SIG-M5 treated with dmso at 0.1 percent for 504 hours (cell line): ENCODE measurements around the gene SLC6A20.

Experiments used
- DNase-seq: peaks from one replicate; lab custom pipeline; 2025; ENCODE audit not compliant: unreplicated experiment; lab: John Stamatoyannopoulos, UW

SLC6A20 gene

DNA sequence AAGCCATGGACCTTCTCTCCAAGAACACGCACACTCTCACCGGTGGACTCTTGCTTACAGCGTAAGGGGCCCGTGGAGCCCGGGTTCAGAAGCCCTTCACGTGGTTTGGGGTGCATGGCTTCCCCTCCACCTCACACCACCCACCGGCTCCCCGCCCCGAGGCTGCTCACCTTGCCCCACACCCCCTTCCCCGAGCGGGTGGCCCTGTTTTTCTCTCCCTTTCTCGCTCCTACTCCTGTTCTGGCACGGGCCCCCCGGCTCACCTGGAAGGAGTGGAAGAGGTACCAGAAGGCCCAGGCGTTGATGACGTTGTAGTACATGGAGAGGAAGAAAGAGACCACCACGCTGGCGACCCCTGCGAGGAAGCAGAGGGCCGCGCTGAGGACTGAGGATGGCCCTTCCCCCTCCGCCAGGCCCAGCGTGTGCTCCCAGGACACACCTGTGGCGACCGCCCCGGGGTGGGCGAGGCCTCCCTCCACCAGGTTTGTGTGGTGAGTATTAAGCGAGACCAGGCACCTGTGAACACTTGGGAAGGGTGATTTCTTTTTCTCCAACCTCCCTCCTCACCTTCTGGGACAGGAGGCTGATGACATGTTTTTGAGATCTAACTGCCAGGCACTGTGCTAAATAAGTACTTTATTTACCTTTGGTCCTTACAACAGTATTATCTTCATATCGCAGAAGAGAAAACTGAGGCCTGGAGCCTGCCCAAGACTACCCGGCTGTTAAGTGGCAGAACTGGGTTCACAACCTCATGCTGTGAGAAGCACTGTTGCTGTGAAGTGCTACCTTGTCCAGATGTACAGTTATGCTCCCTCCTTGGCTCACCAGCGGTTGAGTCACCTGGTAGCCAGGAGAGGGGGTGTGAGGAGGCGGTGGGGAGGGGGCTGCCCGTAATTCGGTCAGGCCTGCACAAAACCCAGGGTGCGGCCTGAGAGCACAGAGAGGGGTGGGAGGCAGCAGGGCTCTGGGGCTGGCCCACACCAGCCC, 16.3 kb downstream of the SLC6A20 start:
- no peak for DNase-seq

DNA sequence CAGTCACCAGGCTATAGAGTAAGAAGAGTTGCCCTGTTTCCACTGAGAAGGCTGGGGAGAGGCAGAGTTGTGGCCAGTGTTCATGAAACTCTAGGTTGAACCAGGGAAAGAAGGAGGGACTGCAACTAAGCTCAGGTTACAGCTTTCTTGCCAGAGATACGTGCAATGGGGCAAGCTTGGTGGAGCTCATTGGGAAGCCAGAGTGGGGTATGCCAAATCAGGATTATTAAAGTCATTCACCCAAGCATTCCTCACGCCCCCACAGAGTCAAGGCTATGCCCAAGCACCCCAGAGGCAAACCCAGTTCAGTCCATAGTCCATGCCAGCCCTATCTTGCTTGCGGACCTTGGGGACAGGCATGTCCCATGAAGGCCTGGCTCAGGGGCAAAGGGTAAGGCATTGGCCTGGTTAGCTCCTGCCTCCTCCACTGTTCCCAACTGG, 17.6 kb downstream of the SLC6A20 start:
- no peak for DNase-seq

DNA sequence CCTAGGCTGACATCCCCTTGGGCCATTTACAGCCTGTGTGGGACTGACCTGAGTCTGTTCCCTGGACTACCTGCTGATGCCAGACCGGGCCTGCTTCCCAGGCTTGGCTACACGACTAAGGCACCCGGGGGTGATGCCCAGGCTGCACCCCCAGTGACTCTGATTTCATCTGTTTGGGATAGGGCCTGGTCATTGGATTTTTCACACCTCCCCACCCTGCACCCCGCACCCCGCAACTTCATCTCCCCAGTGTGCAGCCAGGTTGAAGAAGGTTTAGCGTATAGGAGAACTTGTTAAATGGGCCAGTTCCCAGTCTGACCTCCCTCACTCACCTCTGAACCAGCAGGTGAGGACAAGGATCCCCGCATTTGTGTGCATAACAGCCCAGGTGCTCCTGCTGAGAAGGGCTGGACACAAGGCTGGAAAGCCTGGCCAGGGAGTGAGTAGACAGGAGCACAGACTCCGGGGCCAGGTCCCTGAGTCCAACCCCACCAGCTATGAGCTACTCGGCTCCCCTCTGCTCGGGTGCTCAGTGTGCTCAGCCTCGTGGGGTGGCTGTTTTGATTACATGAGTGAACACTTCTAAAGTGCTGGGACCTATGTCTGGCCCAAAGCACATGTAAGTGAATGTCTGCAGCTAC, 18.5 kb downstream of the SLC6A20 start:
- DNase-seq, result no peak

DNA sequence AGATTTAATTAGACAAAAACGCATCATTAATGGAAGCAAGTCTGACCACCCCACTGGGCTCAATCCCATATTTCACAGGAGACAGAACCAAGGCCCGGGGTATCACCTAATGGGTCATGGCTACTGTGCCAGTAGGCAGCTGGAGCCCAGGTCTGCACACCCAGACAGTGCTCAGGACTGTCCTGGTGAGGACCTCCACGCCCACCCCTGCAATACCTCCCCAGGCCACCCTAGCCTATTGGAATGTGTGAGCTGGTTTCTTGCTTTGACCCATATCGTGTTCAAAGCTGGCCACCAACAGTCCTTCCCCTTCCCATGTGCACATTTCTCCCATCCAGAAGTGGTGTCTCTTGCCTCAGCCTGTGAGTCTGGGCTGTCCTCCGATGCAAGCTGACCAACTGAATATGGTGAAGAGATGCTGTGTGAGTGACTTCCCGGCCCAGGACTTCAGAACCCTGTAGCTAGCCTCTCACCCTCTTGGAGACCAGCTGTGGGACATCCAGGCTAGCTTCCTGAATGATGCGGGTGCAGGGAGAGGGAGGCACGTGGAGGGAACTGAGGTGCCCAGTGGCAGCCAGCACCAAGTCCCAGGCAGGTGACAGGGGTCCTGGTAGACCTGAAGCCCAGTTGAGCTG, 19.1 kb downstream of the SLC6A20 start:
- DNase-seq, result no peak

DNA sequence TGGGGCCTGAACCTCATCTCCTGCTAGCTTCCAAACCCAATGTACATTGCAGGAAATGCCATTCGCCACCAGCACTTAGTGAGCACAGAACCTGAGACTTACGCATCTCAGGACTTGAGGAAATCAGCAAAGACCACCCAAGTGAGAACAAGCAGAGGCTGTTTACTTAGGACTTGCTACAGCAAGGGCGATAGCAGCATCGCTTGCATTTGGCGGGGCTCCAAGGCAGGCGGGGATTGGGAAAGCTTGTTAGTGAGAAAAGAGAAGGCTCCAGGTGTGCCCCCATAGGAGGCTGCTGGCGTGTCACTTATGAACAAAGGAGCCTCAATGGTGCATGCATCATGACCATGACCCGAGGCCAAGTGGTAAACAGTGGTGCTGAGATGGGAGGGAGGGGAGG, 19.7 kb downstream of the SLC6A20 start:
- DNase-seq, result no peak

DNA sequence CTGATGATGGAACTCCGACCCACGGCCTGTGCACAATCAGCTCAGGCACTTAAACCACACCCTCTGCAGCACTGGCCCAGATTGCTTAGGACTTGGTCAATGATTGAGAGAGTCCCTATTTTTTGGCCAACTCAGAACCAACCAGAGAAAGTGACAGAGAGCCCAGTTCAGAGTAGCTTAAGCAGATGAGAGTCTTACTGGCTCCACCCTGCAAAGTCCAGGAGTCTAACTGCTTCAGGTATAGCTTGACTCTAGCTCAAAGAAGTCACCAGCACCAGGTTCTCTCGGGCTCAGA, 20.1 kb downstream of the SLC6A20 start:
- DNase-seq, result no peak

DNA sequence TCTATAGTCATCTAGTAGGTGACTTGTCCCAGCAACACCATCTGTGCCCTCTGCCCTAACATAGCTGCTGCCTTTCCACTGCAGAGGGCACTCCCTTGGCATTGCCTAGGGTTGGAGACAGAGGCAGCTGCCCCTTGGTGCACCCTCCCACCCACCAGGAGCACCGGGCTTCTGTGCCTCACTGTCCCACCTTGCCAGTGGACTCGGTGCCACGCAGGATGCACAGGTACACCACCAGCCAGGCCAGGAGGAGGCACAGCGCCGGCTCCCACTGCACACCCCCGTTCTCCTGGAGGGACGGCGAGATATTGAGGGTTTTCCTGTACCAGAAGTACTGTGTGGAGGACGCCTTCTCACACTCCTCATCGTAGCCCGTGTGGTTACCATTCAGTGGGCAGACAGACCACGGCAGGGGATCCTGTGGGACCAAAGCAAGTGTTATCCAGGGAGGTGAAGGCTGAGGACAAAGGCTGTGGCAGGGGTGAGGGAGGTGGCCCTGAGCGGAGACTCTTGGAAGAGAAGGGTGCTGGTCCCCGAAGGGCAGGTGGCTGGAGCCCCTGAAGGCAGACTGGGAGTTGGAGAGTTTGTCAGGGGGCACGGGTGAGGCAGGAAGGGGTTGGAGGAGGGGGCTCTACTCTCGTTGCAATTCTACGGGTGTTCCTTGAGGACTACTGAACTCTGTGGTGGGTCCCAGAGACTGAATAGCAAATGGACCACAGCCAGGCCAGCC, 20.6 kb downstream of the SLC6A20 start:
- no peak for DNase-seq

DNA sequence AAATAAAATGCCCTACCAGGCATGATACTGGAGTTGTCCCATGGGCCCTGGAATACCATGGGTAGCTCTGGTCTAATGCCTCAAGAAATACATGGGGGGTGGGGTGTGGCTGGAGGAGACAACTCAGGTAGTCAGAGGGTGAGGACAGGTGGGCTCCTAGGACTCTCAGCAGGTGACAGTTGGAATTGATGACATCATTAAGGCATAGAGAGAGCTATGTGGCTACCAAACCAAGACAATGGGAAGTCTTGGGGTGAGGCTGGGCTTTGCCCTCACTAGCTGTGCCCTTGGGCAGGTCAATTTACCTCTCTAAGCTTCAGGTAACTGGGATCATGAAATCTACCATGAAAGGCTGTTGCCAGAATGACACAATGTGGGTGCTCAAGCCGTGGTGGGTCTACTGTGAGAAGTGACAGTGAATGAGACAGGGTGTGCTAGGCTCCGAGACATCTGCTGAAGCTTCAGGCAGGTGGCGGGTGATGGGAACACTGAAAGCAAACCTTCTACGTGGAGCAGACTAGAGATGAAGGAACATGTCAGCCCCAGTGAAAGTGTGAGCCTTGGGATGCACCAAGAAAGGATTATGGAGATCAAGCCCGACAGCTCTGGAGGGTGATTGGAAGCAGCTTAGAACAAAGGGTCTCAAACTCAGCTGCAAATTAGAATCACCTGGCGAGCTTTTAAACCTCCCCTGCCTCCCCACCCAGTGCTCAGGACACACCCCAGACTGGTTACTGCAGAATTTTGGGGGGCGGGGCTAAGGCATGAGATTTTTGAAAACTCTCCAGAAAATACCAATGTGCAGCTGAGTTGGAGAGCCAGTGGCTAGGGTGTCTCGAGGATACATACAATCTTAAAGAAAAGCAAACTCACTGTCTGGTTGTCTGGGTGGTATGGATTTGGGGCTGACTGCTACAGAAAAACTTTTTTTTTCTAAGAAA, 21.5 kb downstream of the SLC6A20 start:
- no peak for DNase-seq

DNA sequence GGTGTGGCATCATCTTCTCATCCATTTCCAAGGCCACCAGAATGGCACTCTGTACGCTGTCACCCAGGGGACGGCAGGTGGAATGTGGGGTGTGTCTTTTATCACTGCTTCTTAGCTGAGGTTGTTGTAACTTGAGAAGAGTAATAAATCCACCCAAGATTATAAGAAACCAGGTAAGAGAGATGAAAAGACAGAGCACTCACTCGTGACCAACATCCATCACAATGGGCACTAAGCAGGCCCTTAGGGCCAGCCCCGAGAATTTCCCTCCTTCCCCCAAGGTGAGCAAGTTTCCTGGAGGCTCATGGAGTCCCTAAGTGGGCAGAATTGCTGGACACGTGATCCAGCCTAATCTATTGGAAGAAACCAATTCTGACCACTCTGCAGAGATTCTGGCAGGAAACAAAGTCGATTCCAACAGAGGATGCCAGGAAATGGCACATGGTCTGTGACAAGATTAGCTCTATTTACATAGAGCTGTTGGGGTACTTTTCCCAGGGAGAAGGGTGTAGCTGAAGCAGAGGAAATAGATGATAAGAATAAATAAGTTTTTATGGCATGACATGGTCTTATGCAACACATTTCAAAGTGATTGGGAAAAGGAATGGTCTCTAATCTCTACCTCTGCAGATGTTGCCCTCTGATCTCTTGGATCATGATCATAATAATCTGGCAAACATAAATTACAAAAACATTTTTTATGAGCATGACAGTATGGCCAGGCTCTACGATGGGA, 22.5 kb downstream of the SLC6A20 start:
- no peak for DNase-seq

DNA sequence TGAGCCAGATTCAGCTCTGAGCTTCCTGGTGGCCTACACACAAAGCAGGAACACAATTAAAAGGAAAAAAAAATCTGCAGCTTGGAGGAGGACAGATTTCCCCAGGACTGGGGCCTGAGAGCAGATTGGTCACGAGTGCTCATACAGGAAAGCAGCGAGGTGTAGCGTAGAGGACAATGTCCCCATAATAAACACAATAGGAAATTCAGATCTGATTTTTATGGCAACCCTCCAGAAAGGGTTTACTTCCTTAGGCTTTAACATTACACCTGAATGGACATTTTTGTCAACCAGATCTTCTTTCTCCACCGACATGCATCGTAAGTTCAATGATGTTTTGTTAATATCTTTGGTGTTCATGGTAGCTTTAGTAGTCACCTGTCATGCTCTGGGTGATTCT, 23.3 kb downstream of the SLC6A20 start:
- DNase-seq, result no peak

DNA sequence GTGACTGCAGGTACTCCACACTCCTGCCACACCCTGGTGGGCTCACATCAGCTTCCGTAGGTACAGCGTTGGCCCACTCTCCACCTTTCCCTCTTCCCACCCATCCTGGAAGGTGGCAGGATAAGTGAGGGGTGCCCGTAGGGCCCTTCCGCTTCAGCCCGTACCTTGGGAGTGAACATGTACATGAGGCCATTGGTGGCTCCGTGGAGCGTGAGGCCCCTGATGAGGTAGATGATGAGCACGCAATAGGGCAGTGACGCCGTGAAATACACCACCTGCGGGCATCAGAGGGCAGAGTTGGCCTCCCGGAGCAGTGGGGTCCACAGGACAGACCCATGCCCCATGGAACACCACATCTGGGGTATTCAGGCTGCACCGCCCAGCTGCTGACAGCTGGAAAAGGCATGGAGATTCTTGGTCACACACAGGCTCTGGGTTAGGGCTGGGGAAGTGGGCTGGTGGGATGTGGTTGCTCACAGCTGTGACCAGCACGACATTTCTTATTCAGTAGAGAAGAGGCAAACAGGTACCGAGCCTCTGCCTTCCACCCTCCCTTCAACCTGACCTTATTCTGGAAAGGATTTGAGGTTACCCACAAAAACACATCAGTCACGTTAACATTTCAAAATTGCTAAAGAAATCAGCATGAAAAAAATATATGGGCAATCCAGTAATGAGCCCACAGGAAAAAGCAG, 23.8 kb downstream of the SLC6A20 start:
- DNase-seq, result no peak

DNA sequence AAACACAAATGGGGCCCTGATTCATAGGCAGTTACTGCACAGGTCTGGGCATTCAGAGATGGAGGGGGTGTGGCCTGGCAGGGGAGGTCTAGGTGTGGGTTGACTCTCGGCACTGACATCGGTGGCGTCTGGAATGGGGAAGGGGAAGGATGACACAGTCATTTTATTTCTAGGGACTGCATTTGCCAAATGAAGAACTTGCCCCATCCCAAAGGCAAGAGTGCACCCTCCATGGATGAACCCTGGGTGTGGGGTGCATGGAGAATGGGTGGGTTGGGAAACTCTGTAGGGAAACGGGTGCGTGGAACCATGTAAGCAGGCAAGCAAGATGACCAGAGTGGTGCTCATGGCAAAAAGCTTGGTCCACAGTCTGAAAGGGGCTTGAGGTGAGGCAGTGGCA, 24.5 kb downstream of the SLC6A20 start:
- no peak for DNase-seq

DNA sequence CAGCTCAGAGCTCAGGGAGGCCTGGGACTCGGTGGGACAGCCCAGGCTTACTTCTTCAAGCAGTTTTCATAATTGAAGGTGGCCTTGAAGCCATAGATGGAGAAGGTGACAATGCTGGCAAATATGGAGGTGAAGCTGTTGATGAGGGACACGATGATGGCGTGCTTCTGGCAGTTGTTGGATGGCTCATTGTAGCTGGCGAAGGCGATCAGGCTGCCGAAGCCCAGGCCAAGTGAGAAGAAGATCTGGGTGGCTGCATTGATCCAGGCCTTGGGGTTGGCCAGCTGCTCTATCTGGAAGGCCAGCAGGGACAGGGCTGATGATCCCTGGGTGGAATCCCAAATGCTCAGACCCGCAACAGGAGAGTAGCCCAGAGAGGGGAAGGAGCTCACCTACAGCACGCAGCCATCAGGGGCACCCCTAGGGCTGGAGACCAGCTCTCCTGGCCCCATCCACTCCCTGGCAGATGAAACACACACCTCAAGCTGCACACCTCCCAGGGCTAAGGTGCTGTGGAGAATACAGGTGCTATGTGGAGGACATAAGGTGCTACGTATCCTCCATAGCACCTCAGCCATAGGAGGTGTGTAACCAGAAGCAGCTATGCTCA, 25.1 kb downstream of the SLC6A20 start:
- no peak for DNase-seq

DNA sequence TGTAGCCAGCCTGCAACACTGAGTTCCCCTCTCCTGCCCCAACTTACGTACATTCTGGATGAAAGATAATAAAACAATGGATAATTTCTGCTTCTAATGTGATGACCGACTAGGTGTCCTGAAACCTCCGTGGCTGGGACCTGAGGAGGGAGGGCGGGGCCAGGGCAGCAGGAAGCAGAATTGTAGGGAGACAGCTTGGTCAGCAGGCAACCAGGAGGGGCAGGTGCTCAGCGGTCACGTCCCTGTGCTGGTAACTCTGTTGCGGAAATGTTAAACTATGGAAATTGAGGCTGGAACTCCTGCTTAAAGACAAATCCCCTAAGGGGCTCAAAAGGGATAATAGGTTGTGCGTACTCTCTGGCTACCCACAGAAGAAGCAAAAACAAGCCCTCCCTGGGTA, 30.4 kb downstream of the SLC6A20 start:
- no peak for DNase-seq

DNA sequence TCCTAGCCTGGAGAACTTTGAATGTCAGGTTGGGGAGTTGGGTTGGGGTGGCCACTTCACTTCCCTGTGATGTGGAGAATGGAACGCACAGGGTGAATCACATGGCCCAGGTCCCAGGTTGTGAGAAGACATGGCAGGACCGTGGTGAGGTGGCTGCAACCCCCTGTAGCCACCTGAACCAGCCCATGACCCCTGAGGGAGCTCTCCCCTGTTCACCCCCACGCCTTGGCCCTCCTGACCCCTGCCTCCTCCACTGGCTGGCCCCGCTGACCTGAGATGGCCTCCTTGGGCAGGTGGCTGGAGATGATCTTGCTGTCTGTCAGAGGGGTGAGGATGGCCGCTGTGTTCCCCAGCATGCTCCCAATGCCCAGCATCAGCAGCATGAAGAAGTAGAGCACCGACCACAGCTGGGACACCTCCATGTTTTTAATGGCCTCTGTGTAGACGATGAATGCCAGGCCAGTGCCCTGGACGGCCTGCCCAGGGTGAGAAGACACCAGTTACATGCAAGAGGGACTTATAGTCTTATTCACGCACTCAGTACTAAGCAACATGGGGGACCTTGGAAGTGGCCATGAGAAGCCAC, 31.0 kb downstream of the SLC6A20 start:
- DNase-seq, result no peak

DNA sequence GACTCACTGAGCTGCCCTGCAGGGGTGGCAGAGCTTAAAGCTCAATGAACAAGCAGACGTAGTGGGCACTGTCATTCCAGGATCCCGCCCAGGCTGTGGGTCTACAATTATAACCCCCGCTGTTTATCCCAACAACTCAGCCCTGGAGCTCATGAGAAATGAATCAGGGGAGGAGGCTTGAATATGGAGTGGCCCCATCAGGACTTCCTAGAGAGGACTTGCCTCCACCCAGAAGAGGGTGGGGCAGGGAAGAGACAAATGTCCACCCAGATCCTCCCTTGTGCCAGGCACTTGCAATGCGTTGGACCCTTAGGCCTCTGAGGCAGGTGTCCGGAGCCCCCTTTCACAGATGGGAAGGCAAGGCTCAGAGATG, 33.0 kb downstream of the SLC6A20 start:
- no peak for DNase-seq

DNA sequence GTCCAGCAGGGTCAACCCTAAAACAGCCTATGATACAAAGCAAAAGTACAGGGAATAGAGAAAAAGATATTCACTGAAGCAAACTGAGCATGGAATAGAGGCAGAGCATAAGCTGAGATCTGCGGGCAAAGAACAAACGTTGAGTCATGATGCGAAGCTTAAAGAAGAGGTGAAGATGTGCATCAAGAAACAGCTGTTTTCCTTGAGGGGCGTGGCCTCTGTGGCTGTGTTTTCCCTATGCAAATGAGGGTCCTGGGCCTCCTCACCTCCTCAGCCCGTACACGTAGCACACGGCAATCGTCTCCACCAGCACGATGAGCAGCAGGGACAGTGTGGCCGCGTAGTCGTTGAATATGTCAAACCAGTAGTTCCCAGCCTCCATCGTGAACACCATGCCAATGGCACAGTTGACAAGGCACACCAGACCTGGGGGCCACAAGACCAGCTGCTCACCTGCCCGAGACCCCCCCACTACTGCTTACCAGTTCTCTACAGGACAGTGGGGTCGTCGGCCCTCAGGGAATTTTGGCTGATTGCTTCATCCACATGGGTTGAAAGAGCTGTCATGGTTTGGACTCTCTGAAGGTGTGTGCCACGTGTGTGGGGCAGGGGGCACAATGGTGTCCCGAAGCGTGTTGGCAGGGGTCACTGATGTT, 33.6 kb downstream of the SLC6A20 start:
- DNase-seq, result no peak

DNA sequence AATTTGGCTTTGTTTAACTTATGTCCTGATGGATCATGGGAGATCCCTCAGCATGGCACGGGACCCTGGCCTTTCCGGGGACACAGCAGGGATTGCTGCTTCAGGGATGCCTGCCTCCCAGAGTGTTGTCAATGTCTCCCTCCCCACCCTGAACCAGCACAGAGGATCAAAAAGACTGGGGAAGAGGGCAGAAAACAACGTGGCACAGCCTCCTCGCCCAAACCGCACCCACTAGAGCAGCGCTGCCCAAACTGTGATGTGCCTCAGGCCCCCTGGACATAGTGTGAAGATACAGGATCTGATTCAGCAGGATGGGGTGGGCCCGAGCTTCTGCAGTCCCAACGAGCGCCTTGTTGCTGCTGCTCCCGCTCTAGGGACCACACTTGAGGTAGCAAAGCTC, 34.5 kb downstream of the SLC6A20 start:
- no peak for DNase-seq
